Motor neuron (in vitro differentiated cells): ENCODE results near the gene OBSCN. TPM values are rescaled to one million over a fixed set of nuclear protein-coding genes. Genes with fewer than 3 reads are reported as not detected.

ENCODE experiments used
- ATAC-seq, 8 experiments: fragments of 200-7000 bp; cut with Tn5 transposase; replicated peaks in 6 of 8; 2 replicates each; pipeline ENCODE4 v1.8.0; 2021; ENCODE audit warnings: mild to moderate bottlenecking in 8 of 8, moderate library complexity in 8 of 8
- H3K27ac ChIP-seq, 2 donors: fragments of 250-450 bp; sonication (Bioruptor Pico); 2 replicates each; pipeline ENCODE4 v1.9.0; 2021; ENCODE audit warnings: antibody characterized with exemption in 2 of 2, mild to moderate bottlenecking in 2 of 2, moderate library complexity in 1 of 2
- H3K4me1 ChIP-seq, 2 donors: fragments of 250-450 bp; sonication (Bioruptor Pico); replicated peaks in 1 of 2; 2 replicates each; pipeline ENCODE4 v1.6.1; 2021; ENCODE audit warnings: antibody characterized with exemption in 2 of 2, mild to moderate bottlenecking in 2 of 2, moderate library complexity in 1 of 2
- H3K4me3 ChIP-seq, 5 donors: fragments of 250-450 bp; sonication (Bioruptor Pico); 2 replicates each; pipeline ENCODE4 v1.9.0; 2021; ENCODE audit warnings: antibody characterized with exemption in 5 of 5, mild to moderate bottlenecking in 5 of 5, moderate library complexity in 4 of 5
- WGBS, 10 experiments: fragments of 450-650 bp; shearing (Covaris generic); methylation state at CpG; one replicate each; pipeline ENCODE4 v1.0.0; 2022; 5-methylcytosine and 5-hydroxymethylcytosine counted together
- in situ Hi-C, 9 experiments: fragments of 400-800 bp; cut with MboI; loops; one replicate each; pipeline ENCODE4 v1.15.0; 2021; ENCODE audit warnings: low sequenced_read_pairs in 9 of 9, low pct_unique_long_range_greater_than_20kb in 2 of 9; ENCODE audit not compliant: unreplicated experiment in 9 of 9
- total RNA-seq, 8 experiments: library from RNA; unstranded; fragments of 300-600 nt; gene quantifications; 2 replicates each; pipeline versions ENCODE4 v1.2.3 to v1.2.4, GENCODE V29; 2022

The OBSCN gene
- total RNA-seq, 8 experiments from 2014 or later: 2.7 to 38.5 (median 16.2) TPM

- no peak overlapping the region for H3K27ac ChIP-seq
- peaks cover 0 to 4% of the 10 kb centered on the region in 2 donors for H3K4me1 ChIP-seq
- no peak for ATAC-seq
- no peak overlapping the region for H3K4me3 ChIP-seq
- WGBS, 10 experiments: 65 to 100% (median 82%) methylated on average over 1 to 7 of the region's 14 CpGs; no CpG with 5 or more reads in 5 of the 10 experiments
- in situ Hi-C loops: no loop called here
Observed at GRCh38 chr1:228373681-228374571, 166.1 kb downstream of the OBSCN start.

DNA sequence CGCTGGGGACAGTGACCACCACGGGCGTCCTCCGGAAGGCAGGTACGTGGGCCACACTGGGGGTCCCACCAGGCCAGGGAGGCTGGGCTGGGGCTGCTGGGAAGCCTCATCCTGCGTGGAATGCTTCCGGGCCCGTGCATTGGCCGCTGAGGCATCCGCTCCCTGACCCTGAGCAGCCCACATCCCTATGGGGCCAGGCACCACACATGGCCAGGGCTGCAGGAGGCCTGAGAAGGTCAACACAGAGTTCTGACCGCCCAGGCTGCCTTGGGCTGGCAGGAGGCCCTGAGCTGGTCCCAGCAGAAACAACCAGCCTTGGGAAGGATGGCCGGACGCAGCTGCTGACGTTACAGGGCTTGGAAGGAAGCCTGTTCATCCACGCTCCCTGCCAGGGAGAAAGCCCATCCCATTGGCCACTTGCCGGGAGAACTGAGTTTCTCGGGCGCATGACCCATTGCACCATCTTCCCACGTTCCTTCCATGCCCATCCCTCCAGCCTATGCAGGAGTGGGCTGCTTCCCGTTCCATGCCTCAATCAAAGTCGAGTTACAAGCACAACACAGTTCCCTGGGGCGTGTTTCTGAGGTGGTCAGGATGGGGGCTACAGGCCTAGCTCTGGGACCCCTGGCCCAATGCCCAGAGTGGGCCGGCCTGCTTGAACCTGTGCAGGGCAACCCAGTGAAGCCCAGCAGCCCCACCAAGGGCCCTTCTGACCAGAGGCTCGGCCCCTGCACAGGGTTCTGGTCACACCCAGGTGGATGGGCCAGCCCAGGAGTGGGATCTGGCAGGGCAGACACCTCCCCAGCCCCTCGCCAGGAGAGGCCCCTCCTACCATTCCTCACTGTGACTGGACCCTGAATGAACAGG, 167.1 kb downstream of the OBSCN start:
- H3K4me1 ChIP-seq: peaks cover 0 to 11% of the 10 kb centered on the region in 2 donors
- no peak overlapping the region for H3K27ac ChIP-seq
- no peak overlapping the region for H3K4me3 ChIP-seq
- in situ Hi-C loops: no loop called here
- peak in 2 of 8 experiments; percentile 13 to 35 for ATAC-seq
- WGBS, 10 experiments: 4 to 100% (median 80%) methylated on average over 1 to 12 of the region's 25 CpGs; no CpG with 5 or more reads in 4 of the 10 experiments

GRCh38 chr1:228375578-228376261, 167.9 kb downstream of the OBSCN start:
- H3K4me1 ChIP-seq: peaks cover 0 to 11% of the 10 kb centered on the region in 2 donors
- in situ Hi-C loops: no loop called here
- ATAC-seq: no peak
- 80 to 100% (median 92%) methylated on average over 1 to 9 of the region's 22 CpGs; no CpG with 5 or more reads in 5 of the 10 experiments for WGBS, 10 experiments
- no peak overlapping the region for H3K4me3 ChIP-seq
- H3K27ac ChIP-seq: no peak overlapping the region

- WGBS, 10 experiments: no CpG with 5 or more reads among the region's 3 CpGs
- Histone ChIP-seq H3K4me3 (no peak overlapping the region), H3K27ac (no peak overlapping the region), H3K4me1 (peaks cover 0 to 11% of the 10 kb centered on the region in 2 donors)
- in situ Hi-C loops: no loop called here
- ATAC-seq: no peak
Observed at GRCh38 chr1:228376262-228376628, 168.4 kb downstream of the OBSCN start.

DNA sequence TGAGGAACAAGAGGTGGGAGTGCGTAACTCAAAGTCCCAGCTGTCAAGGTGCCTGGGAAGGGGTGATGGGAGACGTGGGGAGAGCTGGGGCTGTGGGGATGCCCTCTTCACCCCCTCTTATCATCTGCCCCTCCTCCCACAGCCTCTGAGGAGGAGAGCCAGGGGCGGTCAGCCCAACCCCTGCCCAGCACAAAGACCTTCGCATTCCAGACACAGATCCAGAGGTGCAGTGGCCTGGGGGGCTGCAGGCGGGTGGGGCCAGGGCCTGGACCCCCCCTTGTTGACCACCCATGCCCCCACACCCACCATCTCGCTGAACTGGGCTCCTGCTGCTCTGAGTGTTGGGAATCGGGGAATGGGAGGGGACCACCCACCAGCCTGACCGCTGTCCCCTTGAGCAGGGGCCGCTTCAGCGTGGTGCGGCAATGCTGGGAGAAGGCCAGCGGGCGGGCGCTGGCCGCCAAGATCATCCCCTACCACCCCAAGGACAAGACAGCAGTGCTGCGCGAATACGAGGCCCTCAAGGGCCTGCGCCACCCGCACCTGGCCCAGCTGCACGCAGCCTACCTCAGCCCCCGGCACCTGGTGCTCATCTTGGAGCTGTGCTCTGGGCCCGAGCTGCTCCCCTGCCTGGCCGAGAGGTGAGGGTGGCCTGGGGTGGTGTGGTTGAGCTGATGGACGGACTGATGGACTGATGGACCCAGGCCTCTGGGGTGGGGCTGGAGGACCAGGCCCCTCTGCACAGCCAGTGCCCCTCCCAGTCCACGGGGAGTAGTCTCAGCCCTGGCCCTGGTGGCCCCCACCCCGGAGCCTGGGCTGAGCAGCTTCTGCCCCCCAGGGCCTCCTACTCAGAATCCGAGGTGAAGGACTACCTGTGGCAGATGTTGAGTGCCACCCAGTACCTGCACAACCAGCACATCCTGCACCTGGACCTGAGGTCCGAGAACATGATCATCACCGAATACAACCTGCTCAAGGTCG, 169.1 kb downstream of the OBSCN start:
- Histone ChIP-seq H3K4me3 (no peak overlapping the region), H3K27ac (no peak overlapping the region), H3K4me1 (peaks cover 0 to 11% of the 10 kb centered on the region in 2 donors)
- no peak for ATAC-seq
- WGBS, 10 experiments: 68 to 100% (median 87%) methylated on average over 4 to 8 of the region's 31 CpGs; no CpG with 5 or more reads in 6 of the 10 experiments
- in situ Hi-C loops: no loop called here

- H3K4me3 ChIP-seq: peak overlapping the region in 3 of 5 donors; percentile 28 to 32 (median 29)
- in situ Hi-C loops: no loop called here
- peak overlapping the region in 1 of 2 donors; percentile 24 for H3K27ac ChIP-seq
- peaks cover 0 to 11% of the 10 kb centered on the region in 2 donors for H3K4me1 ChIP-seq
- WGBS, 10 experiments: 57 to 100% (median 100%) methylated on average over 1 of the region's 5 CpGs; no CpG with 5 or more reads in 7 of the 10 experiments
- peak in 1 of 8 experiments; percentile 6 for ATAC-seq
Observed at GRCh38 chr1:228377664-228378089, 169.8 kb downstream of the OBSCN start.

- 0 to 4% (median 4%) methylated on average over 2 to 11 of the region's 73 CpGs; no CpG with 5 or more reads in 7 of the 10 experiments for WGBS, 10 experiments
- in situ Hi-C loops: no loop called here
- H3K27ac ChIP-seq: peak overlapping the region in 1 of 2 donors; percentile 24
- peaks cover 0 to 11% of the 10 kb centered on the region in 2 donors for H3K4me1 ChIP-seq
- peak; percentile 90 to 93 (median 92) for ATAC-seq
- H3K4me3 ChIP-seq: peak overlapping the region; percentile 28 to 41 (median 32)
Observed at GRCh38 chr1:228378090-228378872, 170.4 kb downstream of the OBSCN start.

- 0 to 10% (median 6%) methylated on average over 4 to 40 of the region's 48 CpGs; no CpG with 5 or more reads in 2 of the 10 experiments for WGBS, 10 experiments
- no peak overlapping the region for H3K27ac ChIP-seq
- ATAC-seq: peak in 3 of 8 experiments; percentile 12 to 63 (median 30)
- H3K4me1 ChIP-seq: peaks cover 0 to 11% of the 10 kb centered on the region in 2 donors
- peak overlapping the region; percentile 28 to 41 (median 32) for H3K4me3 ChIP-seq
- in situ Hi-C loops: no loop called here
Observed at GRCh38 chr1:228378873-228379460, 171.1 kb downstream of the OBSCN start.

DNA sequence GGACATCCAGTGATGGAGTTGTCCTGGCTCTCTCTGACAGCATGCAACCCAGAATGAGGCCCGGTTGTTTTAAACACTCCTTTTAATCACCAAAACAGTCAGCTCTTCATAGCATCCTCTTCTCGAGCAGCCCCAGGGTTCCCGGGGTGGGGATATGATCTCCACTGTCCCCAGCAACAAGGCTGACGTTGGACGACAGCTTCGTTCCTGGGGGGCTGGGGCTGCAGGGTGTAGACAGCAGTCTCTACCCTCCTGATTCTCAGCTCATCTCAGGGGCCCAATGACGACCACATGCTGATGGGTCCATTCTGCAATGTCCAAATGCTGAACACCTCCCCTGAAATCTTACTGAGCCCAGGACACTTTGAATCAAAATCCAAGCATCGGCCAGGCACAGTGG, 171.8 kb downstream of the OBSCN start:
- Histone ChIP-seq H3K27ac (no peak overlapping the region), H3K4me3 (no peak overlapping the region), H3K4me1 (peaks cover 0 to 11% of the 10 kb centered on the region in 2 donors)
- ATAC-seq: no peak
- in situ Hi-C loops: no loop called here
- WGBS, 10 experiments: 29 to 81% (median 66%) methylated on average over 1 to 6 of the region's 8 CpGs; no CpG with 5 or more reads in 2 of the 10 experiments

- Histone ChIP-seq H3K4me1 (peaks cover 0 to 11% of the 10 kb centered on the region in 2 donors), H3K27ac (no peak overlapping the region), H3K4me3 (no peak overlapping the region)
- ATAC-seq: no peak
- WGBS, 10 experiments: 41 to 100% (median 88%) methylated on average over 2 of the region's 2 CpGs; no CpG with 5 or more reads in 2 of the 10 experiments
- in situ Hi-C loops: no loop called here
Observed at GRCh38 chr1:228381356-228381755, 173.5 kb downstream of the OBSCN start.

GRCh38 chr1:228383773-228384172, 175.9 kb downstream of the OBSCN start:
- 14 to 100% (median 86%) methylated on average over 2 of the region's 2 CpGs; no CpG with 5 or more reads in 3 of the 10 experiments for WGBS, 10 experiments
- in situ Hi-C loops: no loop called here
- Histone ChIP-seq H3K4me3 (no peak overlapping the region), H3K27ac (no peak overlapping the region), H3K4me1 (peaks cover 0 to 8% of the 10 kb centered on the region in 2 donors)
- no peak for ATAC-seq
